HG03039 (cell line): Measurements from ENCODE around the gene SACS.

ENCODE experiments used
- ATAC-seq: cut with Tn5 transposase; IDR thresholded peaks from one replicate; pipeline ENCODE4 v1.9.1; 2021; ENCODE audit warnings: mild to moderate bottlenecking, moderate library complexity; ENCODE audit not compliant: unreplicated experiment

The SACS gene

DNA sequence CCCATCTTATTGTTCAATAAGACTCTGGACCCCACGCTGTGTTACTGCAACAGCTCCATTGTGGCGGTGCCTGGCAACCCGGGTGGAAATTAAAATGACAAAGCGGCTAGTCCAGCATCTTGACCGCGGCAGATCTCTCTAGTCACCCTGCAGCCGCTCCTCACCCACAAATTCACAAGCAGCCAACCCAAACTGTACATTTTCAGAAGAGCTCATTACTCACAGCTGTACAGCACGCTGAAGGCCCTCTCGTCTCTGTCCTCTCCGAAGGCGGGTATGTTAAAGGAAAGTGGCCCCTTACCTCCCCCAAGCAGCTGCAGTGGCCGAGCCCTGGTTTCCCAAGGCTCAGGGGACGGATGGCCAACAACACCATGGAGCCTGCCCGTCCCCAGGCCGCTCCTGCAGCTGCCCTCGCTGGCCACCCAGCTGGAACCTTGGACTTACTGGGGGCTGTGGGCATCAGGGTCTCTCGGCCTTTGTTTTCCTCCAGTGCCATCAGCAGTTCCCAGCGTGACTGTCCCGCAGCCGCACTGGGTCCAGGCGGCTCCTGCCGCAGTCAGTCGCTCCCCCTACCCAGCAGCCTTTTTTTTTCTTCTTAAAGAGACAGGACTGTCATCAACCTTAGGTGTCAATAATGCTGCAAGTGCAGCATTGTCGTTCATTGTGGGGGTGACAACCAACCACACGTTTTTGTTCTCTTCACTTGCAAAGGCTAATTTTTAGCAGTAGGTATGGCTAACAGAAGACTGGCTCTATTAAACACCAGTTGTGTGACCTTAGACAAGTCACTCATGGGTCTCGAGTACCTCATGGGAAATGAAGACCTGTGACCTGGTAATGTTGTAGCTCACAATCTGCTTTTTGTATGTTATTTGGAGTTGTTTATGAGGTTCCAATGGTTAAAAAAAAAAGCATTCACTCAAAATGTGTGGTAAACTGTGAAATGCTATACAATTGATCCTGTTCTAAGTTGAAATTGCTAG, at the start of gene SACS:
SACS (minus strand) TSS at position 532 of the 983 bp plus-strand sequence. CDS start 22,463 bp downstream, outside the sequence.
- no peak for ATAC-seq

GRCh38 chr13:23480324-23480723, 46.8 kb upstream of the SACS start:
- ATAC-seq: no peak

- ATAC-seq: no peak
Measured at GRCh38 chr13:23477101-23477500, 43.6 kb upstream of the SACS start.

- ATAC-seq: no peak
Measured at GRCh38 chr13:23473221-23473620, 39.7 kb upstream of the SACS start.

GRCh38 chr13:23472189-23472588, 38.7 kb upstream of the SACS start:
- no peak for ATAC-seq

- no peak for ATAC-seq
Measured at GRCh38 chr13:23470790-23471614, 37.5 kb upstream of the SACS start.

DNA sequence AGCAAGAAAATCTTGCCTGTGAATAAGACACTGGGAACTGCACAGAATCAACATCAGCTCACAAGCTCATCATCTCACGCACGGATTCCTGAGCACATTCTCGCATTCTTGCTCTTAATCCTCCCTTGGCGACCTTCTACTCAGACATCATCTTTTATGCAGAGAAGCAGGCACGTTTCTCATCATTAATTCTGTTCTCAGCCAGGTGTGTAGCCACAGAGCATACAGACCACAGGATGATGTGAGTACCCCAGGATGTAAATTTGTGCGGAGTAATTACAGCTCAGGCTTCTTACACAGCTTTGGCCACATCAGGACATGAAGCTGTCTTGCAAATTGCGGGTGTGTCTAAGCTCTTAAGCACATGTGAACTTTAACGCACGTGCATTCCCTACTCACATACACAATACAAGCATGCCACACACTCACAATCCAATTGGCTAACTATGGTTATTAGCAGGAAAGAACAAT, 36.5 kb upstream of the SACS start:
- peak; percentile 36 for ATAC-seq

GRCh38 chr13:23468811-23469210, 35.3 kb upstream of the SACS start:
- no peak for ATAC-seq

DNA sequence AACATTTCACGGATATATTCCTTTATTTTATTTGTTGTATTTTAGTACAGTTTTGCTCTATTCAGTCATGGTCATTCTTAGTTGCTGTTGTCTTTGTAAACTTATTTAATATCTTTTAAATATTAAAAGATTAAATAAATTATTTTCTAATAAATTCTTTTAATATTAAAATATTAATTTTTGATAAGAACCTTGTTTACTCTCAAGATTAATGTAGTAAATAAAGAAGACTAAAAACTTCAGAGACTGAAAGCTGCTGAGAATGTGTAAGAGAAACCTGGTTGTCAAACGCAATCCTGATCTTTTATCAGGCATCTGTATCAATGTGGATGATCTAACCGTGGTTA, 34.4 kb upstream of the SACS start:
- ATAC-seq: no peak

DNA sequence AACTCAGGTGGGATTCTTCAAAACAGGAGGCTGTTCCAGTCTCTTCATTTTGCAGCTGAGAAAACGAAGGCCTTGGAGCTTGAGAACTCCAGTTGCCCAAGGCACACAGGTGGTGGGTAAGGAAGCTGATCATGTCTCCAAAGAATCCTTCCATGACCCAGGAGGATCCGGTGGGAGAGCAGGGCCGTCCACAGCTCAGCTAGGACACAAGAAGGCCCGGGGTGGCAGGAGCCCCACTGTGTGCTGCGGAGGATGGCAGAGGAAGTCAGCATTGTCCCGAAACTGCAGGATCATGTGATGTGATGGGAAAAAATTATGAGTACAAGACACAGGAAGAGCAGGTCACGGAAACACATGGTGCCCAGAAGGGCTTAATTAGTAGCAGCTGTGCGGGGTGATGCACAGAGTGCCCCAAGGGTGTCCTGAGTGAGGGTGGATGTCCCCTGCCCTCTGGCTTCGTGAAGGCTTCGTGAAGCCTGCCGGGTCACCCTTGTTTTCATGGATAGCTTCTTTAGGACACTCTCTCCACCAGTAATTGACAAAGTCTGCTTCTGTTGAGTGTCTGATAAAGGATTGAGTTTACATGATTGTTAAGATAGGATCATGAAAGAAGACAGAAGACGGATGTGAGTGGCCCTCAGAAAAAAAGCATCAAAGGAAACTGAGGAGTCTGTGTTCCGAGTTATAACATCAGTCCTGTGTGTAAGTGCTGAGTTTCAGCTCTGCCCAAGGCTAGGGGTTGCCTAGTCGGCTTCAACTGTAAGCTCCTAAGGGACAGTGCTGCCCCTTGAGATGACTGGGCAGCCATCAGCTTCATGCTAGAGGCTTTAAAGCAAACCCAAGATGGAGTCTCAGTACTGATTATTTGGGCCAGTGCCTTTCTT, 33.8 kb upstream of the SACS start:
- ATAC-seq: no peak

- peak; percentile 77 for ATAC-seq
Measured at GRCh38 chr13:23466144-23467002, 32.9 kb upstream of the SACS start.

DNA sequence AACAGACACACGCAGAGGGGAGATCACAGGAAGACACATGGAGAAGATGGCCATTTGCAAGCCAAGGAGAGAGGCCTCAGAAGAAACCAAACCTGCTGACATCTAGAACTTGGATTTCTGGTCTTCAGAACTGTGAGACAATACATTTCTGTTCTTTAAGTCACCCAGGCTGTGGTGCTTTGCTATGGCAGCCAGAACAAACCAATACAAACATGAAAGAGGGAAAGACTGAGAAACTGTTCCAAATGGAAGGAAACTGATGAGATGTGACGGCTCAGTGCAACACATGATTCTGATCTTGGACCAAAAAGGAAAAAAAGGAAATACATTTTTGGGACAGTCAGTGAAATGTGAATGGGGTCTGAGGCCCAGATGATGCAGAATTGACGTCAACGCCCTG, 30.2 kb upstream of the SACS start:
- ATAC-seq: no peak

DNA sequence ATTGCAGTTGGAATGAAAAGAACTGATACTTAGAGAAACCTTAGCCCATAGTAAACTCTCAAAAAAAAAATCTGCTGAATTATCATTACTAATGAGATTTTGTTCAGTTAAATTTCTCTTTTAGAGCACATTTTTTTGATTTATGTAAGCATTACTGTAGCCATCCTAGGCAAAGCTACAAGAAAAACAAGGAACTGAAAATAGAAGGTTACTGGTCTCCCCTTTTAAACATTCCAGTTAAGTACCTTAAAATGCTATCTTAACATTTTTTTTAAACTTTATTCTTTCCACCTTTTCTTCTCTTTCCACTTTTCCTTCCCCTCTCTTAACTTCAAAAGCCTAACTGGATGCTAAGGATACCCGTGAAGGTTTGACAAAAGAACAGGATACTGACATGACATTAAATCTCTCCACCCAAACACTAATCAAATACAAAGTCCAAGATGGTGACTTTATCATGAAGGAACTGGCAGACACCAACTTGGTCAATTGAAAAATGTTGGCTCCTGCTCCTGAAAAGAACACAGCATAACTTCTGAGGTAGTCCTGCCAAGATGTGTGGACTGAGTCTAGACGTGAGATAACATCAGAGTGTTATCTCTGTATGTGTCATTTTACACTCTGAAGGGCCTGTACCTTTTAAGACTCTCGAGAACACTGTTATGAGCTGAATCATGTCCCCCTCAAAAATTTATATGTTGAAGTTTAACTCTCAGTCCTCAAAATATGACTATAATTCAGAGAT, 29.5 kb upstream of the SACS start:
- ATAC-seq: no peak

DNA sequence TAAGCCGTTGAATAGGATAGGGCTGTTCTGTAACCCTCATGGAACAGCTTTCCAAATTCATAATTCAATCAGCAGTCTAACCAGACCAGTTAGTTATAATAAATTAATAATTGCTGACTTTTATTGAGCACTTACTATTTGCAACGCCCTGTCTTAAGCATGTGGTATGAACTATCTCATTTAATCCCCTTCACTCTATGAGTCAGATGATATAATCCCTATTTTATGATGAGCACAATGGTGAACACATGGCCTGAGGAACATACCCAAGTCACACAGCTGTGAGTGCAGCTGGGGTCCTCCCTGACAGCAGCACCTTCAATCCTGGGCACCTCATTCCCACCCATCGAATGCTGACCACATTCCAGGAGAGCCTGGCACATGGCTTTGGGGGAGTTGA, 28.0 kb upstream of the SACS start:
- no peak for ATAC-seq

DNA sequence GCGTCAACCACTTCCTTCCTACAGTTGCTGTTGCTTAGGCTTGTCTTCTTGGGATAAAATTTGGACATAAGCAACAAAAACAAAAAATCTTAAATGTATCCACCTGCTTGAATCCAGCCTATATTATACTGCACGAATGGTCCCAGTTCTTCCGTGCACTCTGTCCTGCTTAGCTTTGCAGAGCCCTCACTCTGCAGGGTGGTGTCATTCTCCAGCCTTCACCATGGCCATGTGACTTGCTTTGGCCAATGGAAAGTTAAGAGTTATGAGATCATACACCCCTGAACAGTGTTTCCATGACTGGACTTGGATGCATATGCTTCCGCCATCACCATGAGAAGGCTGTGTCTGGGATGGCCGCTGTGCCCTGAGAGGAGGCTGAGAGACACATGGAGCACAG, 27.4 kb upstream of the SACS start:
- no peak for ATAC-seq

DNA sequence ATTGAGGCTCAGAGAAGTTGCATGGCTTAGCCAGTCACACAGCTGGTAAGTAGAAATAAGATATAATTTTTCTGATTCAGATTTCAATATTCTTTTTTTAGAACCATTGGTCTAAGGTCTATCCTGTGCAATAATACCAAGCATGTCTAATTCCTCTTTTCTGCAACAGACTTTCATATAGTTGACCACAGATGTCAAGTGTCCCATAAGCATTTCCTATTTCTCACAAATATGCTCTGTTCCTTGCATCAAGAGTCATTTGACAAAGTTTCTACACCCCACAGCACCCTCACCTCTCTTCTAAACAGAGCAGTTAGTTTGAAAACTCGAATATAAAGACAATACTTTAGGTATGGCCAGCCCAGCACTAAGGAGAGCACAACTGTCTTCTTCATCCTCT, 26.8 kb upstream of the SACS start:
- ATAC-seq: peak; percentile 73

DNA sequence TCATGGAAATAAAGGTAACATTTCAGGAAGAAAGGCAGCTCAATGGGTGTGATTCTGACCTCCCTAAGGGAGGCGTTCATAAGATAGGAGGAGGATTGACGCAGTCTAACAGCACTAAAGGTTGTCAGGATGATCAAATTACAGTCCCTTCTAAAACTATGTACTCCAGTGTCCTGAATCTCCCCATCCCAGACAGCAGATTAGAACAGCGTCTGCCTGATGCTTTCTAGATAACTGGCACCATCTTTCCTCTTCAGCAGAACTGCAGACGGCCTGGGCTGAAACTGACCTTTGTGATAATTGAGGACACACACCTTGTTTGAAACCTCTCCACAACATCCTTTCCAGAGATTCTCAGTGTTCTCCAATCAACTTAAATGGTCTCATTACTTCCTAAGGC, 25.5 kb upstream of the SACS start:
- no peak for ATAC-seq

DNA sequence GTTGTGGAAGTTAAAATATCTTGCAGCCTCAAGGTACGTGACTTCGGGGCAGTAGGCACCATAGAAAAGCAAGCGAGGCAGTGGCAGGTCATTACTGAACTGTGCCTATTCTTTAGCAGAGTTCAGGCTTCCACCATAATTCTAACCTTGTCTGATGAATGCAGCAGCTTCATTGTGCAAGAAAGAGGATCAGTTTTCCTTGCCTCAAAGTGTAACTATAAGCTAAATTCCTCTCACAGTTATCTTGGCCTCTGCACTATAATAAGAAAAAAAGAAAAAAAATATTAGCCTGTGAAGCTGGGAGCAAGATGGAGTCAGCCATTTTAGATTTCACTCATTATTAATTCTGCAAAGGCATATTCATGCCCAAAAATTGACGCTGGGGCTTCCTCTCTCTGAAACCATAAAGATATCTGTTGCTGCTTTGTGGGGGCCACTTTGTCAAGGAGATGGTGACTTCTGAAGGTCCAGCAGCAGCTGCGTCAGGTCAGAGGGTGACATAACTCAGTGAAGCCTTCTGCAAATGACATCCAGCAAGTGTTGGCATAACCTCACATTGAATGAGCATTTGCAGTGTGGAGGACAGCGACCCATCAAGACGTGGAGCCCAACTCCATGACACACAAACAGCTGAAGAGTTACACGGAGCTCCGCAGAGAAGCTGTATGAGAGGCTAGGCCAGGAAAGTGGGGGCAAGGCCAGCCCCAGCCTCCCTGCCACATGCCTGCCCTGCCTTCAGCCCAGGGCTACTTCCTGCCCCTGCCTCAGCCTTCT, 23.1 kb upstream of the SACS start:
- ATAC-seq: no peak
